Caki2 (cell line): ENCODE data around the gene CA5A. TPM values are rescaled to one million over a fixed set of nuclear protein-coding genes. Genes with fewer than 3 reads are reported as not detected.
A peak's percentile ranks its signal among the peaks of the same experiment; 100 is the strongest.
"Not testable (repeated sequence)": the region's sequence is repeated elsewhere in the genome, so short reads cannot be mapped to it uniquely, and the experiment has no call there.

ENCODE experiments used
- DNase-seq: peaks from one replicate; pipeline ENCODE4 v3.0.0-alpha.2; 2015; ENCODE audit warnings: low read depth
- in situ Hi-C: cut with HindIII; loops from 2 replicates; pipeline ENCODE4 v1.10.0; 2016; ENCODE audit warnings: low sequenced_read_pairs, low pct_unique_long_range_greater_than_20kb, mixed read lengths
- total RNA-seq: library from RNA; depleted of rRNA; stranded (reverse); fragments of >200 nt; shearing (Covaris generic); gene quantifications from 2 replicates; pipeline ENCODE4 v1.2.3, GENCODE V29; 2014; ENCODE audit warnings: low replicate concordance; rRNA removed

The CA5A gene
- not detected in 2 replicates for total RNA-seq

DNA sequence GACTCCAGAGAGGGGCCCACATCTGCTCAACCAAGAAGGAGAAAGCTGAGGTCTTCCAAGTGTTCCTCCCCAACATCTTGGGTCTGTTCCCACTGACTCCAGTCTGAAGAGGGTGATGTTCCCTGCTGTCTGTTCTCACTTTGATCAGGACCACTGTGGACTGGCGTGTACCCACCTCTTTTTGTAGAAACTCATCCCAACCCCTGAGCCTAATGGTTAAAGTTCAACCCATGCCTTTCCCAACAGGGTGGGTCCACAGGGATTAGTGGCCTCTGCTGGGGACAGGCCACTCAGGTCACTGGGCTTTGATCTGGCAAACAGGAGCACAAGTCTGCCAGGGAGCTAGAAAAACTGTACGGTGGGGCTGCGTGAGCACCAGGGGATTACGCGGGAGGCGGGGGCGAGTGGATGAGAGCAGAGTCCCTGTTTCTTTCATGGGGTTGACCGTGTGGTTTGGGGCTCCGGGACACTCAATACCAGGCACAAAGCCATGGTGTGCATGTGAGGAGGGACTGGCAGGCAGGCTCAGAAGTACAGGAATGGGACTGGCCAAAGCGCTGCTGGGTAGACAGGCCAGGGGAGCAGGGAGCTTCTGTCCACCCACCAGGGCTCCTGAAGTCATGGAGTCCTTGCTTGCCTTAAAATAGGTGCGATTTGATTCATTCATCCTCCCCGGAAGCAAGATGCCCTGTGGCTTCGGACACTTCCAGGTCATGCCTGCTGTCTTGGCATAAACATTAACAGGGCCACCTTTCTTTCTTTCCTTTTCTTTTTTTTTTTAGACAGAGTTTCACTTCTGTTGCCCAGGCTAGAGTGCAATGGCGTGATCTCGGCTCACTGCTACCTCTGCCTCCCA is at the start of gene CA5A:
Gene CA5A, minus strand, starts transcription at position 155 of the 856 bp plus-strand sequence. Its CDS starts 79 bp downstream, at position 76.
- DNase-seq = no peak
- in situ Hi-C loops = no loop called here

DNA sequence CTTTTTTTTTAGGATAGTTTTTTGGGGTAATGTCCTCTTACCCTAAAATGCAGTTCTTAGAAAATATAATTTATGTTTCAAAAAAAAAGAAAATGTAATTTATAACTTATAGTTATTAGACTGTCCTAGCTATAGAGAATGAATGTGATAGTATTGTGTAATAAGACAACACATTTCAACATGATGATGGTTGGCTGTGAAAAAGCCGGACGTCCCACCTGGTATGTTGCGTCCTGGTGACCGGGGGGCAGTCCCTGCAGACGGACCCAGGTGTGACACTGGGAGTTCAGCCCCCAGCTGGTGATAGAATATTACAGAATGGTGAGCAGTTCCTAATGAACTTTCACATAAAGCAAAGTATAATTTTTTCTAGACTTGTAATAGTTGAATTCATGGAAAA is 49.2 kb upstream of the CA5A start:
- DNase-seq, in situ Hi-C loops: not testable (repeated sequence)

DNA sequence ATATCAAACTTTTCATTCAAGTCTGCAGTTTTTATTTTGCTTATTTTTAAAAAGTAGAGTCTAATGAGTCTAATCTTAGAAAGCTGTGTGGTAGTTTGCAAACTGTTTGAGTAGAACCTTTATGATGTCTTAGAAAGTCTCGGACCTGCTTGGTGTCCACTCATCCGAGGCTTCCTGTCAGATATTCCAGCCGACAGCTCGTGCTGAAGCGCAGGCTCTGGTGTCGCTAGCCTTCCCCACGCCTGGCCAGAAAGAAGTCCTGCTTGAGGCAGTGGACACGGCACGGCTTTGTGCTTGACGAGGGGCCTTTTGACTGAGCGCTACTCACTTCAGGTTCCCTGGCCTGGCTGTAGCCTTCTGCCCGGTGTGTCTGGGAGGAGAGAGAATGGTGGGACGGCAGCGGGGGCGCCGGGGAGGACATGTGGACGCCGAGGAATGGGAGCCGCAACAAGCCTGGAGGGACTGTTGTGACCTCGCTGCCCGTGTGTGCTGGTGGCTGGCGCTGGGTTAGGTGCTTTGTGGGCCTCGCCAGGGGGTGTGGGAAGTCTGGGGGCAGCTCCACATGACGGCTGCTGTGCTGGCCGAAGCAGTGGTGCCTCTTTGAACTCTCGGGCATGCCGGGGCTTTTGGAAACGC is 48.4 kb upstream of the CA5A start:
- in situ Hi-C loops = no loop called here
- no peak for DNase-seq

DNA sequence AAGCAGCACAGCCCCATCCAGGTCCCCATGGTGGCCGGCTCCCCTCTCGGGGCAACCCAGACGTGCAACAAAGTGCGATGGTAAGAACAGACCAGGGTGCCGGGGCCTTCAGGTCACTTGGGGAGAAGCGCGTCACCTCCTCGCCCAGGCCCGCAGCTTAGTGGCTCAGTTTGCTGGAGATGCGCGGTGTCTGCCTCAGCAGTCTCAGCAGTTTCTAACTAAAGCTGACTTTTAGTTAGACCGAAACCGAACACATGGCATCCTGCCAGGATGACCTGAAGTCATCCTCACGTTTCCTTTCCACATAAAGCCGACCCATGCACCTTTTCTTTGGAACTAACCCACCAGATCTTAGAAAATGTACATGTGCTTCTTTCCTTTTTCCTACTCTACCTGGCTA is 47.9 kb upstream of the CA5A start:
- DNase-seq, in situ Hi-C loops: not testable (repeated sequence)

DNA sequence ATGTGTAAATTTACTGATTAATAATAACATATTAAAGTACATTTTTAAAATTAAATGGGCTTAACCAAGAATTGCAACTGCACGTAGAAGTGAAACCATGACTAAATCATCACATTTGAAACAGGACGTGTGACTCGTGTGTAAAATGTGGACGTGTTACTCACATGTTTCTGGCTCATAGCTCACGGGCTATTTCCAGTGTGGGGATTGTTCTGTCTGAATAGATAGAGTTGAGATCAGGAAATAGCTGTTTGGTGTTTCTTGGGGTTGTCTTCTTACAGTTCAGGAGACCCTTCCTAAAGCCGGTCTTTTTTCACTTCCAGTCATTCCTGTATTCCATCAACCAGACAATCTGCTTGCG is 47.4 kb upstream of the CA5A start:
- DNase-seq, in situ Hi-C loops: not testable (repeated sequence)

DNA sequence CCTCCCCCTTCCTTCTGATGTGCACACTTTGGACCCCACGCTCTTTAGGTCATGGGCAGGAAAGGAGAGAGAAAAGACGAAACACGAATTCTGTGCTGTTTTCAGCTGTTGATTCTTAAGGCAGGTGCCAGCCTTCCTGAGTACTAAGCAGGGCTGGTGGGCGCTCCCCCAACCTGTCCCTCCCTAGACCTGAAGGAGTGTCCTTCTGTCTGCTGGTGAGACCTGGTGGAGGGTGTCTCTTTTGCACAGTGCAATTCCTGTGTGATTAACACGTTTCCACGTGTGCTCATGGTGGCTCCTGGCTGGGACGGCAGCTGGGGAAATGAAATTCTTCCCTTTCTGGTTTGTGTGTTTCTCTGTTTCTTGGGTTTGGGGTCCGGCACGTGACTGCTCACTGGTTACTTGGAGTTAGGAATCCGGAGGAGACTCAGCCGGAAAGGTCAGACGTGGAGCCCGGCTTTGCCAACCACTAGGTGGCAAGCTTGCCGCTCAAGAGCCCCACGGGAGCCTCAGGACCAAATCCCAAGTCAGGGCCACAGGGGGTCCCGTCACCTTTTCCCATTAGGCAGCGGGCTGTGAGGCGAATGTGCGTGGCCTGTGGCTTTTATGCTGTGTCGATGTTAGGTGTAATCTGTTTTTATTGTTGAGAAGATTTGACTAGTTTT is 46.9 kb upstream of the CA5A start:
- DNase-seq = peak; percentile 4

DNA sequence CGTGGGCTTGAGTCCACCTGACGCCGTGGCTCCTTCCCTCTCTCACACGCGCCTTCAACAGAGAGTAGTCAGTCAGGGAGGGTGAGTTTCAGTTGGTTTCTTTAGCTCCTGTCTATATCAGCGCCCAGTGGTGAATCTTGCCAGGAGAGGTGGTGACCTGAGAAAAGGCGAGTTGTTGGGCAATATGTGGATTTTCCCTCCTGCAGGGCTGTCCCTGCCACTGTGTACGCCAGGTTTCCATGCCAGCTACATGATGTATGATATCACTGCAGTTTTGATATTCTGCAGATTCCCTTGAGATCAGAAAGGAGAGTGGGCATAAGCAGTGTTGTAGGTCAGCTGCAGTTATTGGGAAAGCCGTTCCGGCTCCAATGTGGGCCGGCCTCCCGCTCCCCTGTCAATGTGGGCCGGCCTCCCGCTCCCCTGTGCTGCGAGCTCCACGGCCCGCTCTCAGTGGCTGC is 46.3 kb upstream of the CA5A start:
- no peak for DNase-seq
- in situ Hi-C loops = no loop called here

More for the DNA sequence above, 46.9 kb upstream of the CA5A start:
- in situ Hi-C loops = not testable (repeated sequence)

DNA sequence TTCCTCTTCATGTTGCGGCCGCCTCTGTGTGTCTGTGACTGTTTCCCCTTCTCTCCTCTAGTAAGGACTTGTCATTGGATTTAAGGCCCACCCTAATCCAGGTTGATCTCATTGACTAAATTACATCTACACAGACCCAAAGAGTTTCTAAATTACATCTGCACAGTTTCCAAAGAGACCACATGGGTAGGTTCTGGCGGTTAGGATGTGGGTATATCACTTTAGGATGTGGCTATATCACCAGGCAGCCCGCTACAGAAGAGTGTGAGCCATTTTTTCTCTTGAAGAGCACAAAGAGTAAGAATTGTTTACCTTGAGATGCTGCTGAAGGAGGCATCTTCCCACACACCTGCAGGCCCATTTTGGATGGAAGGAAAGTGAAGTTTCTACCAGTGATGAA is 45.0 kb upstream of the CA5A start:
- in situ Hi-C loops, DNase-seq: not testable (repeated sequence)

DNA sequence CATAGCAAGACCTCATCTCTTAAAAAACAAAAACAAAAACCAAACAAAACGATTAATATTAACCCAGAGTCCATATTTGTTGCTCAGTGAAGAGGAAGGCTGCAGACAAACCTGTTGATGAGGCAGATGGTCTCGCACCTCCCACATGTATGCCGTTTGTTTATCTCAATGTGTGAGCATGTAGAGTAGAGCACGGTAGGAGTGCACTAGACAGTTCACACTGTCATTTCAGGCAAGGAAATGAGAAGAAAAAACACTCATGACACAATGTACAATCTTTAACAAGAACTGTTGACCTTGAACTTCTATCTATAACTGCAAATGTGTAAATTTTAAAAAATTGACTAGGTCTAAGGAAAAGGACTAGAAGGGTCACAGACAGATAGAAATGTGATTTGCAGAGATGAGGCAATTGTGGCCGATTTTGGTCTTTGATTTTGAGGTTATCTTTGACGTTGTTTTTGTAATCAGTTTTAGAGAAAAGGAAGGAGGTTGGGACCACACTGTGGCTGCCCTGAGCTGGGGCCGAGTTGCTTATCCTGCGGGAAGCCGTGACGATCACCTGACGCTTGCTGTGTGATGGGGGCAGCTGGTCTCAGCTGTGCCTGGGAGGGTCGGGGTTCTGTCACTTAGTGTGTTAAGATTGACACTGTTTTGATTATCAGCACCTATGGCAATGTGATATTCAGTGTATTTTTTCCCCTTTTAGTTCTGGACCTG is 43.7 kb upstream of the CA5A start:
- DNase-seq, in situ Hi-C loops: not testable (repeated sequence)

DNA sequence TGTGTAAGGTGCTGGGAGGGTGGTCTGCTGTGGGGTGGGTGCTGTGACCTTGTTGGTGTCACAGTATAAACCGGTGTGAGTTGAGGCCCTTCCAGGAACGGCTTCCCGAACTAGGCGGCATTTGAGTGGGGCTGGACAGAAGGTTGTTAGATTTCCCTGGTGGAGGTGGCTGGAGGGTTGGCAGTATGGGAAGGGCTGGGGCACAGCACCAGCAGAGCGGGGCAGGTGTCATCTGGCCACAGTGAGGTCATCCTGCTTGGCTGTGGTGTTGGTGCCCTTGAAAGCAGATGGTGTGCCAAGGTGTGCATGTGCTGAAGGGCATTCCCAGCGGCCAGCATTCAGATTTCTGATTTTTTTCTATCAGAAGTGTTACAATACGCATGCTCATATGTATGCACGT is 43.0 kb upstream of the CA5A start:
- in situ Hi-C loops = no loop called here
- DNase-seq = no peak

DNA sequence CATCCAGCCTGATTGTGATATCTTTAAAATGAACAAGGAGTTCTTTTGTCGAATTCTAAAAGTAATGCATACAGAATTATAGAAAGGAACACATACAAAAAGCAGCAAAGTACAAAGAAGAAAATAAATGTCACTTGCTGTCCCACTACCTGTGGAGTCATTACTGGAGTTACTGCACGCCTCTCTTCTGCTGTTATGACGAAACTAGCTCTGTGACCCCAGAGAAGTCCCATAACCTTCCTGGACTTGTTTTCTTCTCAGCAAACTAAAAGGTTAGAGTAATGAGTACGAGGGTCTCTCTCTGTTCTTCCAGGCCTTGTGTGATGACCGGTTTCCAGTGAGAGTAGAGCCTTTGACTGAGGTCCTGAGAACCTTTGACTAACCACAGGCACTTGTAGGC is 41.8 kb upstream of the CA5A start:
- in situ Hi-C loops = no loop called here

DNA sequence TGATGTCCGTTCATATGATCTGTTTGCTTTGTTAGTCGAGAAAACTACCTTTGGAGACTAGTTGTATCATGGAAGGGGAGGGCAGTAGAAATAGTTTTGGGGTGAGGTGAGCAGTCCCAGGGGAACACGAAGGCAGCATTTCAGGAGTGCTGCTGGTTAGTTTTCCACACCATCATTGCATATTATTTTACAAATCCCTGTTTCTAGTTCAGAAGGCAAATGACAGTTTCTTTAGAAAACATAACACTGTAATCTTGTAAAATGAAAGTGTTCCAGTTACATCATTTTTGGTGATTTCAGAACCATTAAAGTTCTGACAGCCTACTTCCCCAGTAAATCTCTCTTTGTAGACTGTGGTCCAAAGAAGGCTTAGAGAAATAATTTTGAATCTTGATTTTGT is 40.3 kb upstream of the CA5A start:
- in situ Hi-C loops = no loop called here
- no peak for DNase-seq

More for the DNA sequence above, 41.8 kb upstream of the CA5A start:
- DNase-seq = no peak

DNA sequence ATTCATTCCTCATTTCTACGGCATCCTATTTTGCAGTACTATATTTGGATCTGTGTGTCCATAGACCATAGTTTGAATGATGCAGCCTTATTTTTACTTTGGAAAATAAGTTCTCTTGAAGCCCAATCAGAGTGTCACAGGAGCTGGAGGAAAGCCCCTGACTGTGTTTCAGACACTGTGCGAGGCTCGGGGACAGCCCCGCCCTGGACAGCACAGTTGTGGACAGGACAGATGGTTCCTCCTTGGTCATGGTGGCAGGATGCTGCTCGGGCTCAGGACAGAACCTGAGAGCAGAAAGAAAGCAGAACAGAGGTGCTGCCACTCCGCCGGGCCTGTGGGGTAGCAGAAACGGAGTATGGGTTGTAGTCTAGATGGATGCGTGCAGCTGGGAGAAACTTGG is 37.8 kb upstream of the CA5A start:
- no peak for DNase-seq
- in situ Hi-C loops = loop anchor here (25.0 kb wide), 1 partner anchor 313 kb away; no protein-coding TSS in a partner anchor

DNA sequence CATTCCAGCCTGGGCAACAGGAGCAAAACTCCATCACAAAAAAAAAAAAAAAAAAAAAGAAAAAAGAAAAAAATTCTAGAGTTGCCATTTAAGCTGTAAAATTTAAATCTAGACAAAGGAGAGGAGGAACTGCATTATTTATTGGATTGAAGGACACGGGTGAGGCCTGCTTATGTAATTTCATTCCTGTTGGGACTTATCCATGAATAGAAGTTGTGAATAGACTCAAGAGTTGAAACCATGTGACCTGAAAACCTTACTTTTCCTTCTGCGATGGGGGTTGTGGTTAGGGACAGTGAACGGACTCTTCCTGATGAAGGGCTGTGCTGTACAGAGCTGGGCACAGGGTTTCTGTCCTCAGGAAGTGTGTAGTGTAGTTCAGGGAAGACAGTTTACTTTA is 37.4 kb upstream of the CA5A start:
- in situ Hi-C loops = loop anchor here (25.0 kb wide), 1 partner anchor 314 kb away; no protein-coding TSS in a partner anchor
- DNase-seq = no peak

DNA sequence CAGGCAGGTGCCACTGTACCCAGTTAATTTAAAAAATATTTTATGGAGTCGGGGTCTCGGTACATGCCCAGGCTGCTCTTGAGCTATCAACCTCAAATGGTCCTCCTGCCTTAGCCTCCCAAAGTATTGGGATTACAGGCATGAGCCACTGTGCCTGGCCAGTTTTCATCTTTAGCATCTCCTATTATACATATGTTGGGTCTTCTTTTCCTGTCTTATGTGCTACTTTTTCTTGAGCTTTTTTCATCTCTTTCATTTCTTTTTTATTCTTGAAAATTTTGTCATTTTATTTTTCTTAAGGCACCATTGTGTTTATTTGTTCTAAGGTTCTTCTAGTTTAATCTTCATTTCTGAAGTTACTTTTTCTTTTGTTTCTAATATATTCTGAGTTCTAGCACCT is 35.6 kb upstream of the CA5A start:
- no peak for DNase-seq
- in situ Hi-C loops = loop anchor here (25.0 kb wide), 1 partner anchor 315 kb away; no protein-coding TSS in a partner anchor

DNA sequence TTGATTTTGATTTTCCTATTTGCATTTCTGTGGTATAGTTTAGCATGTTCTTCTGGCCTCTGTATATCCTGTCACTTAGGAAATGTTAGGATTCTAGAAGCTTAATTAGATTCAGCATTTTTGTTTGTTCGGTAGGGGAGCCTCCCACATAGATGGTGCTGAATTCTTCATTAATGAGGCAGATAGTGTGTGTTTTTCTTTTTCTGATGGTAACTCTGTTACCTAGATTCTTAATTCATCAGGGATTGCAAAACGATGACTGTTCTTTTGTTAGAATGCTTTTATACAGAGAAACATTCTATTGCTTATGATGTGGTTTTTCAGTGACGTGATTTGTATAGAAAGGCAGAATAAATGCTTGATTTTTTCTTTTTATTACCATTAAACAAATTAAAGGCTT is 33.9 kb upstream of the CA5A start:
- DNase-seq = no peak
- in situ Hi-C loops = loop anchor here (25.0 kb wide), 1 partner anchor 317 kb away; no protein-coding TSS in a partner anchor

DNA sequence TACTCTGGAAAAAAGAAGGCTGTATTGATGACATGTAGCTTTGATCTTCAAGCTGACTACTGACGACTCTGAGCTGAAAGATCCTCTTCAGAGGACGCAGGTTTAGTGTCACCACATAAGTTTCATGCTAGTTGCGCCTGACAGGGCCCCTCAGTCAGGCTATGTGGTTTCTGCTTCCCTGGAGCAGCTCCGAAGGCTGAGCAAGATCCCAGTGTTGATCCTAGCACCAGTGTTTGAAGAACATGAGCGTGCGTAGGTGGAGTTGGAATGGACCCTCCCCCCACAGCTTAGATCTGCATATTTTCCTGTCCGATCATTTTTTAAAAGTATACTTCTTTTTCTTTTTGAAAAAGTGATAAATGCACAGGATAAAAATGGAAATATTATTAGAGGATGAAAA is 32.2 kb upstream of the CA5A start:
- in situ Hi-C loops = loop anchor here (25.0 kb wide), 1 partner anchor 319 kb away; no protein-coding TSS in a partner anchor
- no peak for DNase-seq

DNA sequence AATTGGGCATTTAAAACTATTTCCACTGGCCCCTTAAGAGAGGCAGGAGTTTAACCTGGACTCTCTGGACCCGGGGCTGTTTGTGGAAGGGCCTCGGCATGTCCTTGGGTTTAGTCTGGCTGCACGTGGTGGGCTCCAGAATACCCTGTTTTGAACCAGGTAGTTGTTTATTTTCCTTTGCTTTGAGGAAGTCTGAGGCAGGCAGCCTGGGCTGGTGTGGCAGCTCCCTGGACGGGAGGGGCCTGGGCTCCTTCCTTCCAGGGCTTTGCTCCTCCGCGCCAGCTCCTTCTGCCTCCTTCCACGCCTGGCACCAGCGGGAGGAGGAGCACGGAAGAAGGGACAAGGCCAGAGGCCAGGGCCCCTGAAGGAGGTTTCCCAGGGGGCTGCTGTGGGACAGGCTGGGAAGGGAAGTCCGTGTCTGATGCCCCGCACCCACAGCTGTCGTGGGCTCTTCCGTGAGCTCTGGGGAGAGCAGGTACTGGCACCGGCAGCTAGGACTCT is 30.4 kb upstream of the CA5A start:
- DNase-seq = no peak
- in situ Hi-C loops = loop anchor here (25.0 kb wide), 1 partner anchor 321 kb away; no protein-coding TSS in a partner anchor
